Fibroblast of gingiva (primary cell): ENCODE measurements around the gene TMEM178B.

Experiments
- DNase-seq: peaks from one replicate; pipeline ENCODE4 v3.0.0-alpha.2; 2011; ENCODE audit warnings: low read depth

TMEM178B gene

DNA sequence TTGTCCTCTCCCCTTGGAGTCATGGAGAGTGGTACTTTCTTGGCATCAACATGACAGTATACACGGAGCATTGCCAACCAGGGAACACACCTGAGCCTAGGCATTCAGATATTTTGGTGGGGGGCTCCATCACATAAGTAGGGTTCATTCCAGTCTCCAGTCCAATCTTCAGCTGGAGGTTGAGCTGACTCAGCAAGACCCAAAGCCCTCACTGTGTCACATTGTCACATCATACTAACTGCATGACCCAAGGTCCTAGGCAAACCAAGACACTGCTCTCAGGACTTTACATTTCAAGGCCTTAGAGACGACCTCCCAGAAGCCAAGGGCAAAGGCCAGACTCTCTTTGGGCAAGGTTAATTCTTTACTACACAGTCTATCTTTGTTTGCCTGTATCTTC, 190.1 kb downstream of the TMEM178B start:
- no peak for DNase-seq

DNA sequence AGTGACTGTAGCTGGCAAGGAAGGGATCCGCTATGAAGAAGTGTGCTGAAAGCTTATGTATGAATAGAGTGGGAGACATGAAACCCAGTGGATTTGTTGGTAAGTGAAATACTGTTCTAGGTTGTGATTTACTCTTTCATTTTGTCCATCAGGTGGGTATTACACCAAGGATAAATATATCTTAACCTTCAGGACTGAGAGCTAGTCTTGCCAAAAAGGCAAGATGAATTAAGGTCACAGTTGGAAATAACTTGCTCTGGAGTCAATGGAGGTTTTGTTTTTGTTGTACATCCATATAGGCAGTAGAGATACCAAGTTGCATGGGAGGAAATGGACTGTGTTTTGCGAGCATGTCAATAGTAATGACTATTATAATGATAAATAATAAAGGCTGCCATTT, 190.6 kb downstream of the TMEM178B start:
- DNase-seq: no peak

DNA sequence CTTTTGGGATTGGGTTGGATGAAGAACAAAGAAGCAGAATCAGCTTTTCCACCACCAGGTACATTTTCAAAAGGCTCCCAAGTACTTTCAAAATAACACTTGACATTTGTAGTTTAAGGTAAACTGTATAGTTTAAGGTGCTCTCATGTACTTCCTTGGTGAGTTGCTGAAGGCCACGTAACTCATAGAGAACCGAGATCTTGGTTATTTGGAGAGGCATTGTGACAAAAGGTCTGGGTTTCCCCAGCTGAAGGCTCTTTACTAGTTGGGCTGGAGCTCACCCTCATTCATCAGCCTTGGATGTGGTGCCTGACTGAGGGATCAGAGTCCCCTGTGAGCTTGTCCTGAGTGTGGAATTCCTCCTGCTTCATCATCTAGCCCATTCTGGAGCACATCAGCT, 191.8 kb downstream of the TMEM178B start:
- DNase-seq: no peak

DNA sequence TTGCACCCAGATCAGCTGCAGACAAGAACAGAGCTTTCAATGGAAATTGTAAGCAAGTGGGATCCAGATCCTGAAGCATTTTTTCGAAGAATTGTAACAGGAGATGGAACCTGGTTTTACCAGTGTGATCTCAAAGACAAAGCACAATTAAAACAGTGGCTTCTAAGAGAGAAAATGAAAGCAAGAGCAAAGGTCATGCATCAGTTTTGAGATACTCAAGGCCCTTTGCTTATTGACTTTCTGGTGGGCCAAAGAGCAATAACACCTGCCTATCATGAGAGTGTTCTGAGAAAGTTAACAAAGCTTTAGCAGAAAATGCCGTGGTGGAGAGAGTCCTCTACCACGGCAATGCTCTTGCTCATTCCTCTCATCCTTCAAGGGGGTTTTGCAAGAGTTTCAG, 194.8 kb downstream of the TMEM178B start:
- no peak for DNase-seq

DNA sequence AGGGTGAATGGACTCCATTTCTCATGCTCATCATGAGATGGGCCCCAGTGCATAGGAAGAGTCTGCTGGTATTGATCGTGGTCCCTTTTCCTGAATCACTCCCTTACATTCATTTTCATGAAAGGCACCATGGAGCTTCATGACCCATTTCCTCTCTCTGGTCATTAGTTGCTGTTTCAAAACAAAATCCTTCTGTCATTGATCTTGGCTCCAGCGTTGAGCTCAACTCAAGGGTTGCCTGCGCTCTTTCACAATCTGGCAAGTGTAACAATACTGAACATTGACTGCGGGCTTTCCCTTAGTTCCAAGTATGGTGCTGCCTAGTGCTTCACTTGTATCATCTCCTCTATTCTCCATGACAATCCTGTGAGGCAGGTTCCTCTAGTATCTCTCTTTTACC, 197.6 kb downstream of the TMEM178B start:
- no peak for DNase-seq

DNA sequence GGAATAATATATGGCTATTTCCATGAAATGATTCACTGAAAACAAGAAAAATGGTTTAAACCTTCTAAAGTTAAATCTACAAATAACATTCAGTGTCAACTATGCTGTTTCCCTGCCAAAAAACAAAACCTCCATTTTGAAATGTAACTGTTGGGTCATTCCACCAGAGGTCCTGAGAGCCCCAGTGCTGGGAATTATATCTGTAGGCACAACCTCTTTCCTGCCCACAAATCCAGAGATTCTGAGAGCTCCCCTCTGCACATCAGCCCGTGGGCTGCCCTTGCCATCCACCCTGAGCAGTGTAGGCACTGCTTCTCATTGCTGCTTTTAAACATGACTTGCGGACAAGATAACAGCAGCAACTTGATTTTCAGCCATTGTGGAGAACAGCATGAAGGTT, 198.6 kb downstream of the TMEM178B start:
- DNase-seq: no peak

DNA sequence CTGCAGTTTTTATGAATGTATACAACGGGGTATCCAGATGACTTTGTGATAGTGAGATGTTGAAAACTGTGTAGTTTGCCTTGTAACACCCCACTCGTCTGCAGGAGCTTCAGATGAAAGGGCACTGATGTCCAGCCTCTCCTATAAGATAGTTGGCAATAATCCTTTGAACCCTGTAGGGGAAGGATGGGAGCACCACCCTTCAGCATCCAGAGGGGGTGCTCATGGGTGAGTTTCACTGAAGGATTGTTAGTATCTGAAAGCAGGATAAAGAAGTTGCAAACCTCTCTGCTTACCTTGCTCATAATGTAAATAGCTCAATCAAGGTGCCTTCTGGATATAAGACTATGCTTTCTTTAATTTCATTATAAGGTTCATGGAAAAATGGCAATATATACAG, 201.5 kb downstream of the TMEM178B start:
- DNase-seq: no peak

DNA sequence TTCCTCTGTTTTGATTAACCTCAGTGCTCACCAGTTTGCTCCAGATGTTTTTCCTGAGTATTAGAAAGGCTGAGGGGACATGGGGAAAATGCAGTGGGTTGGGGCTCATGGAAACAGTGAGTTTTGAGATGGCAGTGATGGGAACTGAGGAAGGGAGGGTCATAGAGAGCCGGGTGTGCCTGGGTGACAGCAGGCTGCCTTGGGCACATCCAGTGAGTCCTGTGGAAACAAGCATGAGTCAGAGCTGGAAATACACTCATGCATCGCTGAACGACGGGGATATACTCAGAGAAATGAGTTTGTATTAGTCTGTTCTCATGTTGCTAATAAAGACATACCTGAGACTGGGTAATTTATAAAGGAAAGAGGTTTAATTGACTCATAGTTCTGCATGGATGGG, 202.2 kb downstream of the TMEM178B start:
- no peak for DNase-seq

DNA sequence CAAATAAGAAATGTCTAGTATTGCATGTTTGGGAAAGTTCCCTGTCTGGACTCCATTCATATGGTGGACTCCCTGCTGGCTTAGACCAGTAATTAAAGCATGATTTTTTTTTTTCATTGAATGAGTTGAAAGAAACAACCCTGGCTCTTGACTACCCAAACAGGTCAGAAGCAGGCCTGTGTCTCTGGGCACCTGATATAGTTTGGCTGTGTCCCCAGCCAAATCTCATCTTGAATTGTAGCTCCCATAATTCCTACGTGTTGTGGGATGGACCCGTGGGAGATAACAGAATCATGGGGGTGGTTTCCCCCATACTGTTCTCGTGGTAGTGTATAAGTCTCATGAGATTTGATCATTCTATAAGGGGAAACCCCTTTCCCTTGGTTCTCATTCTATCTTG, 206.2 kb downstream of the TMEM178B start:
- DNase-seq: no peak

DNA sequence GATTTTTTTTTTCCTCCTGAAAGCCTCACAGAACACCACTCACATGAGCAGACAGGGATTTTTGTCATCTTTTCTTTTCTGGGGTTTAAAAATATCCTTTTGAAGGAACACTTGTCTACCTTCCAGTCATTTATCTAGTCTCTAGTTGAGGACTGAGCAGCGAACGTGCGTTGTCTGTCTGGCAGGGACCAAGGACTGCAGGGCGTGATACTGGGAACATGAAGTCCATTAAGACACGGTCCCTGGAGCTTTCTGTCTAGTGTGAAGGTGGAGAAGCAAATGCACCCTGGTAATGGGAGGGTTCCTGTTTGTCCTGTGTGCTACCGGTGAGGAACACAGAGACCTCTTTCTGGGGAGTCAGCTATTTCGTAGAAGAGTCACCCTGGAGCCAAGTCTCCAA, 207.4 kb downstream of the TMEM178B start:
- DNase-seq: no peak

DNA sequence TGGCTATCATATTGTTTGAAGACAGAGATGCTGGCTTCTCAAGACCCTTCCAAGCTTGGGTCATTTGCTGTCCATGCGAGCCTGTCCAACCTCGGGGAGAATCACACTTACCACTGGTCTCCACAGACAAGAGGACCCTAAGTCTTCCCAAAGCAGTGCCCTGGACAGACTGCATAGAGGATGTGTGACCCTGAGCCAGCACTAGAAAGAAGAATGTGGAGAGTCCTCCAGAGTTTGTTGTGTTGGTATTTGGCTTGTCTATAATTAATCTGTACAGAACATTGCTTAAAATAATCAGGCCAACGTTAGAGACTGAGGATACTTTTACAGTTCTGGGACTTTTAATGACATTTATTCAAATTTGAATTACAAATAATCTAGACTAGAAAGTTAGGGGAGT, 212.7 kb downstream of the TMEM178B start:
- DNase-seq: no peak

DNA sequence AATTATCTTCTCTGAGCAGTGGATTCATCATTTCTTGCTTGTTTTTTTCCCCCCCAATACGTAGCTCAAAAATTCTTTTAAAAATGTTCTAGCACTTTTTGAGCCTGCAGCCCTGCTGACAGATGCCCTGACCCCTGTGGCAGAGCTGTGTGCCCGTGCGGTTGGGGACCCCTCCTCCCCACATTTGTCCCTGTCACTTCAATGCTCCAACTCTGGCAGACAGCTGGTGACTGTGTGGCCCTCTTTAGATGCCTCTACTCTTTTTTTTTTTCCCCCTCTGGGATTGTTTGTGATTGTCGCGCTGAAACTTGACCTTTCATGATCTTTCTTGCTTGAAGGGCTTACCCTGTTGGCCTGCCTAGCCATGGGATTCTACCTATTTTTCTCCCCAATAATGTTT, 214.1 kb downstream of the TMEM178B start:
- DNase-seq: no peak

DNA sequence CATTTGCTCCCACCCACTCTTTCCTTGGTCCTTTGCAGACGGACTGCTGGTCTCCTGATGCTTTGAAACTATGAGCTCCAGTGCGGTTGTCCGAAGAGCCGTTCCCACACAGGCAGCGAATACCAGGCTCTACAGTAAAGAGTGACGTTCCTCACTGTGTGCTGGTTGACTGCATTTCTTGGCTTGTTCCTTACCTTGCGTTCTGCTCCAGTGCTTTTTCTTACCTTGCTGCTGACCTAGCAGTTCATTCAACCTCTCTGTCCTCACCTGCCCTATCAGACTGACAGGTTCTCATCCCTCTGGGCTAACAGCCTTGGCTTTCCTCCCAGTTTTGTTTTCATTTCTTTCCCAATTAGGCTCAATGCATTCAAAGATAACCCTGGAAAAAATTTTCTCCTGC, 214.8 kb downstream of the TMEM178B start:
- no peak for DNase-seq

DNA sequence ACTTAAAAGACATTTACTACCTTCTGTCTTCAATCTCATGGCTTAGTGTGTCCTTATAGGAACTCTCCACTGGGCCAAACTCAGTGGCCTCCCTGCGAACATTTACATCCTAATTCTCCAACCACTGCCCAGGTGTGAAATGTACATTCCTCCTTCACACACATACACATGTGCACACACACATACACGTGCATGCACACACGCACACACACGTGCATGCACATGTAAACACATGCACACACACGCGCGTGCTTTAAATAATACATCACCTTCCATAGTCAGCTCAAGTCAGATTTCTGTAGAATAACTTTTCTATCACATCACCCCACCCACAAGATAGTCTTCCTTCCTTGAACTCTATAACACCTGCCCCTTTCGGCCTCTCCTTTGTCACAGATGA, 216.5 kb downstream of the TMEM178B start:
- DNase-seq: no peak

DNA sequence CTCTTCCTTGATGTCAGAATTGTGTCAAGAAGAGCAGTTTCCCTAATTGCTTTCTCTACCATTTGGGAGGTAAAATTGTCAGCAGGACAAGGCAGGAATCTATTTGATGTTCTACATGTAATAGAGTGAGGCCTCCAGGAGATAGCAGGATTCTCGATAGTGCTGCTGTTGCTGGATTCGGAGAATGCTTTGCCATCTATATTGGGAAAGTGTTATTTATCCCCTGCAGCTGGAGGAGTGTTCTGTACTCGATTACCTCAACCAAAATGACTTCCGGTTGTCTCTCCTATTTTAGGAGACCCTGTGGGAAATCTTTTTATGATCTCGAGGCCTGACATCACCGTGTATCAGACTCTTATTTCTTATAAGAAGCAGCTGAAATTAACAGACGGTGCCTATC, 217.1 kb downstream of the TMEM178B start:
- DNase-seq: no peak

DNA sequence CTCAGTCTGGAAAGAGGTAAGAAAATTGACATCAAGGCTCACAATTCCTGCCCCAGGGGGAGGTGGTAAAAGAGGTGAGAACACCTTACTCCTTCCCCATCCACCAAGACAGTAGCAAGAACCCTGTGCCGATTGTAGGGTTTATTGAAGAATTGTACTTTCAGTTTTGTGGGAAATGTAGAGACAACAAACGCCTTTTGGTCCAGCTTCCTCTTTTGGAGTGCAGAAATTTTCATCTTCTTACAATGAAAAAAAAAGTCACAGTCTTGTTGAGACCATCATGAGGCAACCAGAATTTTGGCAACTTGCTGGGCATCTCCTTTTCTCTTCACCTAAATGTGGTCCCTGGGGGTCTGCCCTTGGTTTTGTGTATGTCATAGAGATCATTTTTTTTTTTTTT, 217.7 kb downstream of the TMEM178B start:
- no peak for DNase-seq

DNA sequence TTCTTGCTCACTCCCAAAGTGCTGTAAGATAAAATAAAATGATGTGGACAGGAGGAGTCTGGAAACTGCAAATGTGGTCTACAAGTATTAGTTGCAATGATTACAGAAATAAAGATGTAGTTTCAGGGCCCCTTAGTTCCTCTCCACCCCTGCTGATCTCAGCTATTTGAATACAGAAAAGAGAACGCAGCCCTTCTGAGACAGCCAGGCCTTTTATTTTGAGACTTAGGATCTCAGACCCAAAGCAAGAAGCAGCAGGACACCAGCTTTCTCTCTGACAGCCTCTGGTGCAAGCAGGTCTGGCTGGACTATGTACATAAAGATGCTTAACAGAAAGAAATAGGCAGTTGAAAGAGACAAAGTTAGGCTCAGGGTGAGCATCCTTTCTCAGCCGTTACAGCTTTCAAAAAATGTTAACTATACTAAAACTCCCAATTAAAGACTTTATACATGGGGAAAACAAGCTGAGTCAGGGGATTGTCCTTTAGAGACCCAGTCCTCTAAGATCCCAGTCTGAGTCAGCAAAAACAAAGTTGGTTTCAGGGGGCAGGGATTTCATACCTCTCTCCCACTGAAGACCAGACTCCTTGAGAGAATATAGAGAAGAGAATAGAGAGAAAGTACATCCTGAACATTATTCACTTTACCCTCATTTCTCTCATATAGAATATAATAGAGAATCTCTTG, 220.4 kb downstream of the TMEM178B start:
- DNase-seq: no peak

DNA sequence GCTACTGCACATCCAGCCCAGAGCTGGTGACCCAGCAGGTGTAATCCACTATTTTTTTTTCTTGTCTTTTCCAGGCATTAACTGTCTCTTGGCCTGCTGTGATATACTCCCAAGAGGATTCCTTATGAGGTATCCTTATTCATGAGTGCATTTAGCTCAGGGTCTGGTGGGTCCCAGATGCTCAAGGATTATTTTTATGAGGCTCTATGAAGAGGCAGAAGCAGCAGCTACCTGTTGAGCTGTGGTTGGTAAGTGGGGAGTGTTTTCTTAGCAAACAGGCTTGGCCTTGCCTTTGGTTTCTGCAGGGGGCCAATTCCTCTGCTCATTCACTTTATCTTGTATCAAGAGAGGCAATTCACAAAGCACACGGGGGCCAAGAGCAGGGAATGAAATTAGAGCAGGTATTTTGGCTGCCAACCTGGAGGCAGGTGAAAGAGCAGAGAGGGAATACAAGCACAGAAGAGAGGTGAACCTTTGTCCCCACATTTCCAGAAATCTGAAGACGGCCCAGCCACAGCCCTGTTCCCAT, 221.6 kb downstream of the TMEM178B start:
- DNase-seq: no peak

DNA sequence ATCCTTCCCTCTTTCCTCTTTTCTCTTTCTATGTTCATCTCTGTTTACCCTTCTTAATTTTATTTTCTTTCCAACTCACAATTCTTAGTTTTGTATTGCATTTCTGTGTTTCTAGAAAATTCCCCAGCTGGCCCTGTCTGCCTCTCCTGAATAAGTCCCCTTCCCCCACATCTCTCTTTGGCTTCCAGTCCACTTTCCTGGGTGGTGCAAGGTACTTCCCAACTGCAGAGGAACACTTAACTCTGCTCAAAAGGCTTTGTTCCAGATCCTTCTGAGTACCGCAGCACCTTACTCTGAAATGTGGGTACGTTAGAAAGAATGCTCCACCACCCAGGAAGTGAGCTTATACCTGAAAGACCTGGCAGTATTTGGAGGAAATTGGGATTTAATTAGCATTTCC, 227.0 kb downstream of the TMEM178B start:
- no peak for DNase-seq

DNA sequence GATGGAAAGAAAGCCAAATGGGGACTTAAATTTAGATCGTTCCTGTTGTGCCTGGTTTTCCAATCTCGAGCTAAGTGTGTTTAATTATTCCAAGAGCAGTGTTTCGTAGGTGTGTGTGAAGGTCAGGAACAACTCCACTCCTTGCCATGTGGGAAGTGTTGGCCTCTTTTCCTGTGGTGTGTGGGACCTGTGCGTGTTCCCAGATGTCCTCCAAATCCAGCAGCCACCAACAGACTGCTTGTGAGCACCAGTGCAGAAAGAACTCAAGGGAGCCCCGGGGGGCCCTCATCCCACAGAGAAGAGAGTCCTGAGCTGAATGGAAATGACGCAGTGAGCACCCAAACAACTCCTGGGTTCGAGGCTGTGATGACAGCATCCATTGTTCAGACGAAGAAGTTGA, 227.7 kb downstream of the TMEM178B start:
- DNase-seq: no peak

DNA sequence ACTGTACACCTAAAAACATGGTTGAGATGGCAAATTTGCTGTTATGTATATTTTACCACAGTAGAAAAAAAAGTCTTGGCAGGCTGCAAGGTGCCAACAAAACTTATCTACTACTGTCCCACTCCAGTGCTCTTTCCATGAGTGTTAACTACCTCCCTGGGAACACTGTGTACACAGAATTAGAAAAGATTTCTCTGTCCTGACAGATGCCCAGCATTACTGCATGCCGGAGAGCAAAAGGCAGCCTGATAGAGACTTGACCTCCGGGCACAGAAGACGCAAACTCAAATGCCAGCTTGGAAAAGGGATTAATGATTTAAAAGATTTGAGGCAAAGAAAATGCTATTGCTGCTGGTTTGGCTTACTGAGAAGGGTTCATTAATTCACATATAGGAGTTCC, 228.8 kb downstream of the TMEM178B start:
- no peak for DNase-seq

DNA sequence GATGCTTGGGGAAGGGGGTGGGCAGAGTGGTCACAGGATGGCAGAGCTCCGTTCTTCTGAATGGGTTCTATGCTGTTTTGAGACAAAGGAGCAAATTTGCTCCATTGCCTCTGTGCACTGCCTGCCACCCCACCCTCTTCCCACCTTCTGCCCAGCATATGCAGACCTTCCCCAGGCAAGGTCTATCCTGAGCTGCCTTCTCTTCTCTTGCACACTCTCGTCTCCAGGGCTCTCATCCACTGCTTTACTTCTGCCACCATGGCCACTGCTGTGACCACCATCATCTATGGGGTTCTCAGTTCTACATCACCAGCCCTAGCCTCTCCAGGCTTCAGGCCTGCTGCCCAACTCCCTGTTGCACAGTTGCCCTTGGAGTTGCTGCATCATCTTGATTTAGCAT, 230.4 kb downstream of the TMEM178B start:
- DNase-seq: no peak

DNA sequence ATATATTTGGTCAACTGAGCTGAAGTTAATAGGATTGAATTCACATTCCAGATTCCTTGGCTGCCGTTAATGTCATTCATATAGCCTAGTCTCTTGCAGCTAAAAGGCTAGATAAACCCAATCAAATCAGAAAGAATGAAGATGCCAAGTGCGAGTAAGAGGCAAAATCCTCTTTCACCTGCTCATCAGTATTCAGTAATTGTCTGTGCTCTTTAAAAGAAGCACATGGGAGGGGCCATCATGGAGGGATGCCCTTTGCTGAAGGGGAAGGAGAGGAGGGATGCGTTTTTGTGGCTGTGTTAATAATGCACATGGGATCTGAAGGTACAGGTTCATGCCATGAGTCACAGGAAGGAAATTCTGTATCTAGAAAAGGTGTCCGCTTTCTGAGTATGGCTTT, 232.2 kb downstream of the TMEM178B start:
- no peak for DNase-seq

DNA sequence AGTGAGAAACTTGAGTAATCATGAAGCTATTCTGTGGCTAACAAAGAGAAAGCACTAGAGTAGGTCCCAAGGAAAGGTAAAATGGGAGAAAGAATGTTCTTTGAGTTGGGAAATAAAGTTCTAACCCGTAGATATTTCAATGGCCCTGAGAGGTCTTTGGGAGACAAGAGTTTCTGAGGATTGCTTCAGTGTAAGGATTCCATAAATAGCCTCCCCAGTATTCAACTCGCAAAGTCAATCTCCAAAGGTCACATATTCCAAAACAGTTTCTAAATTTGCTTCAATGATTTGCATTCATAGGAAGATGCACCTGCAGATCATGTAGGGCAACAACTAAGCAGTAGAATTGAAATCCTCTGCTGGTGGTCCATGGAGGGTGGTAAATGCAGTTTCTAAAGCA, 238.5 kb downstream of the TMEM178B start:
- DNase-seq: no peak
